ENCODE results near the gene CLMN.

The CLMN gene

GRCh38 chr14:95305940-95306339 is 13.8 kb downstream of the CLMN start:
- Histone ChIP-seq H3K27me3 (ENCODE audit: insufficient read depth, poor library complexity, severe bottlenecking) (no peaks in the 10 kb centered on the region), H3K4me3 (replicated peaks; ENCODE audit: insufficient read depth, low read length) (no peak overlapping the region), H3K27ac (replicated peaks) (no peak overlapping the region)
- DNase-seq (ENCODE audit: low read depth in 1 of 2, low spot score in 1 of 2), result no peak
- no peak for TF ChIP-seq POLR2AphosphoS5 (IDR thresholded peaks at IDR 0.05; ENCODE audit: low read depth)
- no peak for TF ChIP-seq GABPA (IDR thresholded peaks at IDR 0.05; ENCODE audit: low read depth)
- TF ChIP-seq CTCF (IDR thresholded peaks at IDR 0.05; ENCODE audit: insufficient read depth, low read length), result no peak
- TF ChIP-seq REST (IDR thresholded peaks at IDR 0.05; ENCODE audit: insufficient replicate concordance, low read depth), result no peak
- TF ChIP-seq SPI1 (IDR thresholded peaks at IDR 0.05; ENCODE audit: borderline replicate concordance, low read depth), result no peak

- Histone ChIP-seq H3K27ac (replicated peaks) (no peak overlapping the region), H3K4me3 (replicated peaks; ENCODE audit: insufficient read depth, low read length) (no peak overlapping the region), H3K27me3 (ENCODE audit: insufficient read depth, poor library complexity, severe bottlenecking) (no peaks in the 10 kb centered on the region)
- TF ChIP-seq SPI1 (IDR thresholded peaks at IDR 0.05; ENCODE audit: borderline replicate concordance, low read depth) (no peak), POLR2AphosphoS5 (IDR thresholded peaks at IDR 0.05; ENCODE audit: low read depth) (no peak), REST (IDR thresholded peaks at IDR 0.05; ENCODE audit: insufficient replicate concordance, low read depth) (no peak), GABPA (IDR thresholded peaks at IDR 0.05; ENCODE audit: low read depth) (no peak), CTCF (IDR thresholded peaks at IDR 0.05; ENCODE audit: insufficient read depth, low read length) (no peak)
- DNase-seq (ENCODE audit: low read depth in 1 of 2, low spot score in 1 of 2), result no peak
These were observed 14.6 kb downstream of the CLMN start for GRCh38 chr14:95305145-95305544.

- TF ChIP-seq POLR2AphosphoS5 (IDR thresholded peaks at IDR 0.05; ENCODE audit: low read depth) (no peak), CTCF (IDR thresholded peaks at IDR 0.05; ENCODE audit: insufficient read depth, low read length) (no peak), REST (IDR thresholded peaks at IDR 0.05; ENCODE audit: insufficient replicate concordance, low read depth) (no peak), GABPA (IDR thresholded peaks at IDR 0.05; ENCODE audit: low read depth) (no peak), SPI1 (IDR thresholded peaks at IDR 0.05; ENCODE audit: borderline replicate concordance, low read depth) (no peak)
- Histone ChIP-seq H3K27me3 (ENCODE audit: insufficient read depth, poor library complexity, severe bottlenecking) (no peaks in the 10 kb centered on the region), H3K27ac (replicated peaks) (no peak overlapping the region), H3K4me3 (replicated peaks; ENCODE audit: insufficient read depth, low read length) (no peak overlapping the region)
- DNase-seq (ENCODE audit: low read depth in 1 of 2, low spot score in 1 of 2), result no peak
These were observed 15.4 kb downstream of the CLMN start for GRCh38 chr14:95304342-95304741.
